Measurements from ENCODE around the gene SLC6A3. TPM values are rescaled to one million over a fixed set of nuclear protein-coding genes. Genes with fewer than 3 reads are reported as not detected.
"Not testable (repeated sequence)": the region's sequence is repeated elsewhere in the genome, so short reads cannot be mapped to it uniquely, and the experiment has no call there.

The SLC6A3 gene
- polyA plus RNA-seq, 3 donors from 2014 or later: not detected

DNA sequence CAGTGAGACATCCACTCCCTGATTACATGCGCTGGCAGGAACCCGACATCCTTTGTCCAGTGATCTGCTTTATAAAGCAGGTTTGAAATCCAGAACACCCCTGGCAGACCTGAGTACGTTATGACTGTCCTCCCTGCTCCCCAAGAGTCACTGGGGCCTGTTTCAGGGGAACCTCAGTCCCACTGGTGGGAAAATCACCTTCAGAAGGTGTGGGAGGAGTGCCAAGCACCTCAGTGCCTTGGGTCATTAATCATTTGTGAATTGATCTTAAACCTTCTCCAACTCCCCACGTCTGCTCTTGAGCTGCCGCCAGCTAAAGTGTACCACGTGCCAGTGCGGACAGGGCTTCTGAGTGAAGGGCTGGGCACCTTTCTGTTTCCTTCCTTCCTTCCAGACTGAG, 16.2 kb downstream of the SLC6A3 start:
- no peak for DNase-seq
- H3K4me1 Mint-ChIP-seq: no peaks in the 10 kb centered on the region
- no peak overlapping the region for H3K27ac Mint-ChIP-seq
- no peak overlapping the region for H3K4me3 Mint-ChIP-seq
- H3K27me3 Mint-ChIP-seq (ENCODE audit: low read depth in 3 of 3): peaks cover 0 to 14% (median 7%) of the 10 kb centered on the region in 3 donors
- peaks cover 0 to 15% (median 15%) of the 10 kb centered on the region in 3 donors for H3K36me3 Mint-ChIP-seq
- H3K9me3 Mint-ChIP-seq: peaks cover 14 to 42% (median 33%) of the 10 kb centered on the region in 6 donors

- peaks cover 12 to 42% (median 33%) of the 10 kb centered on the region in 6 donors for H3K9me3 Mint-ChIP-seq
- peaks cover 0 to 15% (median 12%) of the 10 kb centered on the region in 3 donors for H3K36me3 Mint-ChIP-seq
- H3K27me3 Mint-ChIP-seq (ENCODE audit: low read depth in 3 of 3): peaks cover 0 to 12% (median 5%) of the 10 kb centered on the region in 3 donors
- H3K4me1 Mint-ChIP-seq: no peaks in the 10 kb centered on the region
- DNase-seq: no peak
- no peak overlapping the region for H3K27ac Mint-ChIP-seq
- H3K4me3 Mint-ChIP-seq: no peak overlapping the region
Observed at GRCh38 chr5:1428107-1428506, 17.1 kb downstream of the SLC6A3 start.

DNA sequence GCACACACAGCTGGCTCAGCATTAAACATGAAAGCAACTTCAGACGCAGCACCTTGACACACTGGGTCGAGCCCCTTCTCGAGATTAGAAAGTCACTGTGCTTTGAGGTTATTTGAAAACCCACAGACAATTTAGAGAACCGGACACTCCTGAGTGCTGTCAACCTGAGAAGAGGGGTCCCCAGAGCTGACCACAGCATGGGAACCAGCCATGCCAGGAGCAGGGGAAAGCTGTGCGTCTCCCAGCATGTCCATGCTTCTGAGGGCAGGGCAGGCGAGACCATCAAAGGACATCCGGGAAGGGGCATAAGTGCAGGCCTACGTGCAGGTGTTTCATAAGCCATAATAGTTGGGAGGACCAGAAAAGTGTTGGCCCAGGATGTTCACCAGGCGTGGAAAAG, 20.5 kb downstream of the SLC6A3 start:
- DNase-seq: no peak
- Mint-ChIP-seq H3K27me3 (ENCODE audit: low read depth in 3 of 3) (peaks cover 2 to 12% (median 5%) of the 10 kb centered on the region in 3 donors), H3K4me3 (no peak overlapping the region), H3K36me3 (peaks cover 0 to 12% (median 9%) of the 10 kb centered on the region in 3 donors), H3K9me3 (peaks cover 10 to 40% (median 33%) of the 10 kb centered on the region in 6 donors), H3K27ac (no peak overlapping the region), H3K4me1 (no peaks in the 10 kb centered on the region)

GRCh38 chr5:1423901-1424603, 21.2 kb downstream of the SLC6A3 start:
- H3K36me3 Mint-ChIP-seq: peaks cover 0 to 9% (median 8%) of the 10 kb centered on the region in 3 donors
- peaks cover 8 to 34% (median 26%) of the 10 kb centered on the region in 6 donors for H3K9me3 Mint-ChIP-seq
- H3K27ac Mint-ChIP-seq: no peak overlapping the region
- H3K4me1 Mint-ChIP-seq: no peaks in the 10 kb centered on the region
- H3K27me3 Mint-ChIP-seq (ENCODE audit: low read depth in 3 of 3): peaks cover 2 to 10% (median 5%) of the 10 kb centered on the region in 3 donors
- no peak overlapping the region for H3K4me3 Mint-ChIP-seq
- no peak for DNase-seq

DNA sequence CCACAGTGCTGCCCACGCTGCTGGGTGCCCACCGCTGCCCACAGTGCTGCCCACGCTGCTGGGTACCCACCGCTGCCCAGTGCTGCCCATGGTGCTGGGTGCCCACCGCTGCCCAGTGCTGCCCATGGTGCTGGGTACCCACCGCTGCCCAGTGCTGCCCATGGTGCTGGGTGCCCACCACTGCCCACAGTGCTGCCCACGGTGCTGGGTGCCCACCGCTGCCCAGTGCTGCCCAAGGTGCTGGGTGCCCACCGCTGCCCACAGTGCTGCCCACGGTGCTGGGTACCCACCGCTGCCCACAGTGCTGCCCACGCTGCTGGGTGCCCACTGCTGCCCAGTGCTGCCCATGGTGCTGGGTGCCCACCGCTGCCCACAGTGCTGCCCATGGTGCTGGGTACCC, 22.7 kb downstream of the SLC6A3 start:
- H3K9me3 Mint-ChIP-seq: peaks cover 5 to 20% (median 14%) of the 10 kb centered on the region in 6 donors
- not testable (repeated sequence) for H3K4me3 Mint-ChIP-seq, H3K27ac Mint-ChIP-seq, H3K36me3 Mint-ChIP-seq, H3K4me1 Mint-ChIP-seq, DNase-seq
- H3K27me3 Mint-ChIP-seq (ENCODE audit: low read depth in 3 of 3): peaks cover 5 to 10% (median 5%) of the 10 kb centered on the region in 3 donors

GRCh38 chr5:1421521-1422341, 23.5 kb downstream of the SLC6A3 start:
- Mint-ChIP-seq H3K27ac (no peak overlapping the region), H3K4me3 (no peak overlapping the region), H3K4me1 (no peaks in the 10 kb centered on the region), H3K9me3 (peaks cover 4 to 12% (median 6%) of the 10 kb centered on the region in 6 donors), H3K27me3 (ENCODE audit: low read depth in 3 of 3) (peaks cover 5 to 8% (median 5%) of the 10 kb centered on the region in 3 donors), H3K36me3 (no peaks in the 10 kb centered on the region)
- DNase-seq: no peak

- no peaks in the 10 kb centered on the region for H3K4me1 Mint-ChIP-seq
- H3K9me3 Mint-ChIP-seq: peaks cover 0 to 3% (median under 1%) of the 10 kb centered on the region in 6 donors
- H3K36me3 Mint-ChIP-seq: no peaks in the 10 kb centered on the region
- DNase-seq: no peak
- H3K4me3 Mint-ChIP-seq: no peak overlapping the region
- H3K27me3 Mint-ChIP-seq (ENCODE audit: low read depth in 3 of 3): peaks cover 5 to 6% (median 5%) of the 10 kb centered on the region in 3 donors
- H3K27ac Mint-ChIP-seq: no peak overlapping the region
Observed at GRCh38 chr5:1420211-1421195, 24.7 kb downstream of the SLC6A3 start.

- DNase-seq: no peak
- no peak overlapping the region for H3K4me3 Mint-ChIP-seq
- H3K4me1 Mint-ChIP-seq: no peaks in the 10 kb centered on the region
- H3K27ac Mint-ChIP-seq: no peak overlapping the region
- H3K27me3 Mint-ChIP-seq (ENCODE audit: low read depth in 3 of 3): peaks cover 2 to 5% (median 4%) of the 10 kb centered on the region in 3 donors
- no peaks in the 10 kb centered on the region for H3K36me3 Mint-ChIP-seq
- no peaks in the 10 kb centered on the region for H3K9me3 Mint-ChIP-seq
Observed at GRCh38 chr5:1419476-1420210, 25.6 kb downstream of the SLC6A3 start.

DNA sequence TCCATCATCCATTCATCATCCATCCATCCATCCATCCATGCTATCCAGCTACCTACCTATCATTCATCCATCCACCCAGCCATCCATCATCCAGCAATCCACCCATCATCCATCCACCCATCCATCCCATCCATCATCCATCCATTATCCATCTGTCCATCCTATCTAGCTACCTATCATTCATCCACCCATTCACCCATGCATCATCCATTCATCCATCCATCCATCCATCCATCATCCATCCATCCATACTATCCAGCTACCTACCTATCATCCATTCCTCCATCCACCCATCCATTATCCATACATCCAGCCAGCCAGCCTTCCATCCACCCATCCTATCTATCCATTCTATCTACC, 26.3 kb downstream of the SLC6A3 start:
- H3K36me3 Mint-ChIP-seq: no peaks in the 10 kb centered on the region
- H3K9me3 Mint-ChIP-seq: no peaks in the 10 kb centered on the region
- H3K4me1 Mint-ChIP-seq: no peaks in the 10 kb centered on the region
- peak overlapping the region in 1 of 6 donors; percentile 10 for H3K27ac Mint-ChIP-seq
- no peak overlapping the region for H3K4me3 Mint-ChIP-seq
- H3K27me3 Mint-ChIP-seq (ENCODE audit: low read depth in 3 of 3): peaks cover 0 to 6% (median 4%) of the 10 kb centered on the region in 3 donors
- no peak for DNase-seq

DNA sequence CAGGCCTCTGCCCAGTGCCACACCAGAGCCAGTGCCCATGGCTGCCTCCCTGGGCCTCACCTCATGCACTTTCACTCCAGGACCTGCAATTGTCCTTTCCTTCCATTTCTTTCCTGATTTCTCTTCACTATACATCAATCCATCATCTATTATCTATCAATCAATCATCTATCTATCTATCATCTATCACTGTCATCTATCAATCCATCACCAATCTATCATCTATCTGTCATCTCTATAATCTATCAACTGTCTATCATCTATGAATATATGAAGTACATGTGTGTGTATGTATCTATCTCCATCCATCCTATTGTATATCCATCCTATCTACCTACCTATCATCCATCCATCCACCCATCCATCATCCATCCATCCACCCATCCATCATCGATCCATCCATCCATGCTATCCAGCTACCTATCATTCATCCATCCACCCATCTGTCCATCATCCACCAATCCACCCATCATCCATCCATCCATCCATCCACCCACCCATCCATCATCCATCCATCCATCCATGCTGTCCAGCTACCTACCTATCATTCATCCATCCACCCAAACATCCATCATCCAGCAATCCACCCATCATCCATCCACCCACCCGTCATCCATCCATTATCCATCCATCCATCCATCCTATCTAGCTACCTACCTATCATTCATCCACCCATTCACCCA, 26.9 kb downstream of the SLC6A3 start:
- no peaks in the 10 kb centered on the region for H3K36me3 Mint-ChIP-seq
- H3K27ac Mint-ChIP-seq: peak overlapping the region in 1 of 6 donors; percentile 10
- H3K9me3 Mint-ChIP-seq: no peaks in the 10 kb centered on the region
- H3K4me3 Mint-ChIP-seq: no peak overlapping the region
- peaks cover 0 to 6% (median 4%) of the 10 kb centered on the region in 3 donors for H3K27me3 Mint-ChIP-seq (ENCODE audit: low read depth in 3 of 3)
- H3K4me1 Mint-ChIP-seq: no peaks in the 10 kb centered on the region
- DNase-seq: no peak

- DNase-seq: no peak
- H3K9me3 Mint-ChIP-seq: no peaks in the 10 kb centered on the region
- H3K27me3 Mint-ChIP-seq (ENCODE audit: low read depth in 3 of 3): peaks cover 0 to 6% (median 4%) of the 10 kb centered on the region in 3 donors
- H3K4me1 Mint-ChIP-seq: no peaks in the 10 kb centered on the region
- H3K4me3 Mint-ChIP-seq: no peak overlapping the region
- no peak overlapping the region for H3K27ac Mint-ChIP-seq
- H3K36me3 Mint-ChIP-seq: no peaks in the 10 kb centered on the region
Observed at GRCh38 chr5:1417586-1418225, 27.5 kb downstream of the SLC6A3 start.

GRCh38 chr5:1416856-1417469, 28.3 kb downstream of the SLC6A3 start:
- Mint-ChIP-seq H3K27ac (no peak overlapping the region), H3K27me3 (ENCODE audit: low read depth in 3 of 3) (peaks cover 0 to 6% (median 5%) of the 10 kb centered on the region in 3 donors), H3K4me1 (no peaks in the 10 kb centered on the region), H3K4me3 (no peak overlapping the region), H3K9me3 (no peaks in the 10 kb centered on the region), H3K36me3 (no peaks in the 10 kb centered on the region)
- no peak for DNase-seq
